Measurements from ENCODE around the gene DPF3.

DPF3 gene

DNA sequence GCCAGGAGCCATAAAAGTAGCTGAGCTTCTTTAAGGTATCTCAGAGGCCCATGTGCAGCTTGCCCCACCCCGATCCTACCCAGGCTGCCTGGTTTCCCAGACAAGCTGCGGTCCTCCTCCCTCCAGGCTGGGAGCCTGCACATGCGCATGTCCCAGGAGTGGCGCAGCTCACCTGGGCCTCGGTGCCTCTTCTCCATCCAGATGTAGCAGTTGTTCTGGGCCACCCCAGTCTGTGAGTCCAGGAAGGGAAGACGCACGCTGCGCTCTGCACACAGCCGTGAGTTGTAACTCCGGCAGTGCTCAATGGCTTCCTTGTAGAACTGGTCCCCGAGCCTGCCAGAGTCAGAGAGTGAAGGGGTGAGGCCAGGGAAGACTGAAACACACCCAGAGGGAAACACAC is 122.3 kb downstream of the DPF3 start:
- ChIA-PET POLR2A (no interaction called here), CTCF (no interaction called here)
- no peak for DNase-seq (ENCODE audit: extremely low spot score)
- TF ChIP-seq, protein P1, sequence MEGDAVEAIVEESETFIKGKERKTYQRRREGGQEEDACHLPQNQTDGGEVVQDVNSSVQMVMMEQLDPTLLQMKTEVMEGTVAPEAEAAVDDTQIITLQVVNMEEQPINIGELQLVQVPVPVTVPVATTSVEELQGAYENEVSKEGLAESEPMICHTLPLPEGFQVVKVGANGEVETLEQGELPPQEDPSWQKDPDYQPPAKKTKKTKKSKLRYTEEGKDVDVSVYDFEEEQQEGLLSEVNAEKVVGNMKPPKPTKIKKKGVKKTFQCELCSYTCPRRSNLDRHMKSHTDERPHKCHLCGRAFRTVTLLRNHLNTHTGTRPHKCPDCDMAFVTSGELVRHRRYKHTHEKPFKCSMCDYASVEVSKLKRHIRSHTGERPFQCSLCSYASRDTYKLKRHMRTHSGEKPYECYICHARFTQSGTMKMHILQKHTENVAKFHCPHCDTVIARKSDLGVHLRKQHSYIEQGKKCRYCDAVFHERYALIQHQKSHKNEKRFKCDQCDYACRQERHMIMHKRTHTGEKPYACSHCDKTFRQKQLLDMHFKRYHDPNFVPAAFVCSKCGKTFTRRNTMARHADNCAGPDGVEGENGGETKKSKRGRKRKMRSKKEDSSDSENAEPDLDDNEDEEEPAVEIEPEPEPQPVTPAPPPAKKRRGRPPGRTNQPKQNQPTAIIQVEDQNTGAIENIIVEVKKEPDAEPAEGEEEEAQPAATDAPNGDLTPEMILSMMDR (IDR thresholded peaks at IDR 0.05; ENCODE audit: control extremely low read depth, extremely low read depth, low read depth, missing control alignments): no peak

DNA sequence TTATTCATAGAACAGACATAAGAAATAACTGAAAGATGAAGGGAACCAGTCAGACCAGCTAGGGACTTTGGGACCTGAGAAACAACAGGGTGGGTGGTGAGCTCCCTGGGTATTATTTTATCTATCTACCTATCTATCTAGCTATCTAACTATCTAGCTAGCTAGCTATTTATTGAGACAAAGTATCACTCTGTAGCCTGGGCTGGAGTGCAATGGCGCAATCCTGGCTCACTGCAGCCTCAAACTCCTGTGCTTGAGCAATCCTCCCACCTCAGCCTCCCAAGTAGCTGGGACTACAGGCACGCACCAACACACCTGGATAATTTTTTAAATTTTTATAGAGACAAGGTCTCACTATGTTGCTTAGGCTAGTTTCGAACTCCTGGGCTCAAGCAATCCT is 127.6 kb downstream of the DPF3 start:
- no peak for DNase-seq (ENCODE audit: extremely low spot score)
- ChIA-PET CTCF (interaction anchor here (1.0 to 1.5 kb wide), 2 partner anchors 9 to 13 kb away, joined by 3 read pairs; no protein-coding TSS in a partner anchor), POLR2A (no interaction called here)
- TF ChIP-seq, protein P1 (IDR thresholded peaks at IDR 0.05; ENCODE audit: control extremely low read depth, extremely low read depth, low read depth, missing control alignments): no peak

DNA sequence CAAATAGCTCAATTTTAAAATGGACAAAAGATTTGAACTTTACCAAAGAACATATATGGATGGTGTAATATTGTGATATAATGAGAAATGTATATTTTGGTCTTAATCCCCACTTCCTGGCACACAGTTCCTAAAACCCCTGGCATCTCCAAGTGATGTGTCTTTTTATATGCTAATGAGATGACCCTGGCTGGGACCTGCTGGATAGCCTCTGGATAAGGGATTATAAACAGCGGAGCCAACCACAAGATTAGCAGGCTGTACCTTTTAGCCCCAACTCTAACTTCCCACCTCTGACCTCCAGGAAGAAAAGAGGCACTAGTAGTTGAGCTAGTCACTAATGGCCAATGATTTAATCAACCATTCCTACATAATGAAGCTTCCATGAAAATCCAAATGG is 130.0 kb downstream of the DPF3 start:
- POLR2A ChIA-PET: no interaction called here
- DNase-seq (ENCODE audit: extremely low spot score): no peak
- CTCF ChIA-PET: no interaction called here
- TF ChIP-seq, protein P1 (IDR thresholded peaks at IDR 0.05; ENCODE audit: control extremely low read depth, extremely low read depth, low read depth, missing control alignments): no peak

GRCh38 chr14:72759670-72760069 is 134.2 kb downstream of the DPF3 start:
- ChIA-PET POLR2A (no interaction called here), CTCF (no interaction called here)
- DNase-seq (ENCODE audit: extremely low spot score): no peak
- TF ChIP-seq, protein P1 (IDR thresholded peaks at IDR 0.05; ENCODE audit: control extremely low read depth, extremely low read depth, low read depth, missing control alignments): no peak

- no peak for DNase-seq (ENCODE audit: extremely low spot score)
- ChIA-PET POLR2A (no interaction called here), CTCF (no interaction called here)
- TF ChIP-seq, protein P1 (IDR thresholded peaks at IDR 0.05; ENCODE audit: control extremely low read depth, extremely low read depth, low read depth, missing control alignments): no peak
Measured at GRCh38 chr14:72758993-72759392, 134.9 kb downstream of the DPF3 start.

GRCh38 chr14:72758420-72758819 is 135.5 kb downstream of the DPF3 start:
- no peak for DNase-seq (ENCODE audit: extremely low spot score)
- ChIA-PET CTCF (interaction anchor here (1.3 kb wide), 1 partner anchor 146 kb away, joined by 4 read pairs; no protein-coding TSS in a partner anchor), POLR2A (no interaction called here)
- TF ChIP-seq, protein P1 (IDR thresholded peaks at IDR 0.05; ENCODE audit: control extremely low read depth, extremely low read depth, low read depth, missing control alignments): no peak

GRCh38 chr14:72756967-72757366 is 136.9 kb downstream of the DPF3 start:
- POLR2A ChIA-PET: no interaction called here
- CTCF ChIA-PET: interaction anchor here (1.0 kb wide), 1 partner anchor 10 kb away, joined by 3 read pairs; no protein-coding TSS in a partner anchor
- TF ChIP-seq, protein P1 (IDR thresholded peaks at IDR 0.05; ENCODE audit: control extremely low read depth, extremely low read depth, low read depth, missing control alignments): no peak
- DNase-seq (ENCODE audit: extremely low spot score): no peak

Data from GM10248 (cell line).